VCaP (cell line): ENCODE measurements around the gene SEMA4F.

Experiments
- H3K27ac ChIP-seq: fragments of 450-650 bp; 2 replicates; pipeline ENCODE4 v1.5.1; 2017
- CTCF ChIP-seq: fragments of 450-650 bp; conservative IDR thresholded peaks from 2 replicates; pipeline ENCODE4 v1.5.1; 2017; ENCODE audit warnings: mild to moderate bottlenecking, moderate library complexity

Gene SEMA4F

GRCh38 chr2:74719066-74719465, 65.0 kb downstream of the SEMA4F start:
- no peak overlapping the region for H3K27ac ChIP-seq
- no peak for TF ChIP-seq CTCF

- no peak for TF ChIP-seq CTCF
- H3K27ac ChIP-seq = no peak overlapping the region
Measured at GRCh38 chr2:74721316-74721715, 67.3 kb downstream of the SEMA4F start.

GRCh38 chr2:74724496-74724895, 70.4 kb downstream of the SEMA4F start:
- no peak overlapping the region for H3K27ac ChIP-seq
- TF ChIP-seq CTCF = no peak

- no peak overlapping the region for H3K27ac ChIP-seq
- TF ChIP-seq CTCF = no peak
Measured at GRCh38 chr2:74725287-74725686, 71.2 kb downstream of the SEMA4F start.

- no peak overlapping the region for H3K27ac ChIP-seq
- TF ChIP-seq CTCF = no peak
Measured at GRCh38 chr2:74728842-74729241, 74.8 kb downstream of the SEMA4F start.

GRCh38 chr2:74730530-74730929, 76.5 kb downstream of the SEMA4F start:
- no peak overlapping the region for H3K27ac ChIP-seq
- TF ChIP-seq CTCF = no peak
